IMR-90 (cell line): ENCODE measurements around the gene MLLT3. TPM values are rescaled to one million over a fixed set of nuclear protein-coding genes. Genes with fewer than 3 reads are reported as not detected.
A peak's percentile ranks its signal among the peaks of the same experiment; 100 is the strongest.
"Not testable (repeated sequence)": the region's sequence is repeated elsewhere in the genome, so short reads cannot be mapped to it uniquely, and the experiment has no call there.

Source experiments
- ATAC-seq: fragments of 200-7000 bp; cut with Tn5 transposase; 2 replicates; pipeline ENCODE4 v1.9.1; 2020; ENCODE audit warnings: low read depth, mild to moderate bottlenecking, moderate library complexity
- BruUV-seq: library from RNA; stranded (reverse); fragments of 400-500 nt; replicated peaks from 2 replicates; lab custom pipeline; 2021; lab: Mats Ljungman, UMichigan
- CTCF ChIA-PET: fragments of 300-600 bp; formaldehyde crosslinking; extraction: SDS; loops from one replicate; lab custom pipeline; 2021; ENCODE audit warnings: antibody characterized with exemption; lab: Yijun Ruan, JAX
- POLR2A ChIA-PET: fragments of 300-600 bp; sonication (Branson Sonifier 250); formaldehyde crosslinking; loops from one replicate; lab custom pipeline; 2022; ENCODE audit warnings: antibody characterized with exemption; ENCODE audit not compliant: unreplicated experiment; lab: Charles Lee
- DNase-seq: peaks from one replicate; pipeline ENCODE4 v3.0.0; 2013
- H2AFZ ChIP-seq: replicated peaks from 2 replicates; pipeline ENCODE3; 2013; ENCODE audit warnings: low read length, mild to moderate bottlenecking; ENCODE audit not compliant: poor library complexity
- H2AK5ac ChIP-seq: 2 replicates; pipeline ENCODE4 v1.6.1; 2013; ENCODE audit warnings: low read depth, low read length, inconsistent platforms
- H2AK9ac ChIP-seq: replicated peaks from 2 replicates; pipeline ENCODE3; 2013; ENCODE audit warnings: mild to moderate bottlenecking, low read depth, low read length, moderate library complexity; ENCODE audit not compliant: poor library complexity
- H2BK120ac ChIP-seq: 2 replicates; pipeline ENCODE4 v1.6.1; 2013; ENCODE audit warnings: low read depth, low read length, inconsistent platforms
- H2BK15ac ChIP-seq: 3 replicates; pipeline ENCODE4 v1.6.1; 2013; ENCODE audit warnings: low read depth, low read length, inconsistent platforms
- H2BK20ac ChIP-seq: 2 replicates; pipeline ENCODE4 v1.6.1; 2013; ENCODE audit warnings: low read depth, mild to moderate bottlenecking, inconsistent platforms, low read length, moderate library complexity
- H2BK5ac ChIP-seq: 2 replicates; pipeline ENCODE4 v1.6.1; 2013; ENCODE audit warnings: mild to moderate bottlenecking, low read depth, low read length, inconsistent platforms; ENCODE audit not compliant: poor library complexity, severe bottlenecking
- H3K14ac ChIP-seq: replicated peaks from 2 replicates; pipeline ENCODE4 v1.6.1; 2013; ENCODE audit warnings: low read depth, low read length, inconsistent platforms
- H3K18ac ChIP-seq: 2 replicates; pipeline ENCODE4 v1.6.1; 2013; ENCODE audit warnings: low read depth, low read length, control low read depth
- H3K23ac ChIP-seq: 2 replicates; pipeline ENCODE4 v1.6.1; 2013; ENCODE audit warnings: low read depth, low read length, inconsistent platforms
- H3K27ac ChIP-seq: 2 replicates; pipeline ENCODE4 v1.5.1; 2013; ENCODE audit warnings: mild to moderate bottlenecking, control low read depth, low read length; ENCODE audit not compliant: insufficient read depth
- H3K27me3 ChIP-seq: 2 replicates; pipeline ENCODE4 v1.6.1; 2013; ENCODE audit warnings: low read length; ENCODE audit not compliant: control insufficient read depth, insufficient read depth
- H3K36me3 ChIP-seq: 2 replicates; pipeline ENCODE4 v1.6.1; 2013; ENCODE audit warnings: low read length, mixed read lengths; ENCODE audit not compliant: control insufficient read depth, insufficient read depth
- H3K4ac ChIP-seq: 2 replicates; pipeline ENCODE4 v1.6.1; 2013; ENCODE audit warnings: low read depth, low read length, inconsistent platforms
- H3K4me1 ChIP-seq: 2 replicates; pipeline ENCODE4 v1.6.1; 2013; ENCODE audit warnings: low read length, mixed read lengths; ENCODE audit not compliant: control insufficient read depth, insufficient read depth
- H3K4me2 ChIP-seq: 2 replicates; pipeline ENCODE4 v1.6.1; 2013; ENCODE audit warnings: low read depth, mild to moderate bottlenecking, control low read depth, low read length, moderate library complexity
- H3K4me3 ChIP-seq: 2 replicates; pipeline ENCODE4 v1.5.1; 2013; ENCODE audit warnings: low read depth, mild to moderate bottlenecking, control low read depth, low read length, moderate library complexity; ENCODE audit not compliant: insufficient read depth
- H3K56ac ChIP-seq: 2 replicates; pipeline ENCODE4 v1.6.1; 2013; ENCODE audit warnings: low read length, inconsistent platforms; ENCODE audit not compliant: insufficient read depth; ENCODE audit errors: extremely low read depth
- H3K79me1 ChIP-seq, 2 experiments: 2 replicates each; pipeline ENCODE4 v1.6.1; 2013; ENCODE audit warnings: low read length in 2 of 2, inconsistent platforms in 1 of 2, low read depth in 1 of 2
- H3K9ac ChIP-seq: 2 replicates; pipeline ENCODE4 v1.6.1; 2013; ENCODE audit warnings: low read depth, low read length, control low read depth
- H3K9me1 ChIP-seq: 2 replicates; pipeline ENCODE4 v1.6.1; 2013; ENCODE audit warnings: low read length, inconsistent platforms; ENCODE audit not compliant: insufficient read depth
- H3K9me3 ChIP-seq: 2 replicates; pipeline ENCODE4 v1.6.1; 2013; ENCODE audit warnings: low read length; ENCODE audit not compliant: control insufficient read depth, insufficient read depth
- H4K20me1 ChIP-seq: 2 replicates; pipeline ENCODE4 v1.6.1; 2013; ENCODE audit warnings: low read length, inconsistent platforms; ENCODE audit not compliant: insufficient read depth
- H4K5ac ChIP-seq: 2 replicates; pipeline ENCODE4 v1.6.1; 2013; ENCODE audit warnings: mild to moderate bottlenecking, low read depth, low read length, control low read depth
- H4K8ac ChIP-seq, 2 experiments: 2 replicates each; pipeline ENCODE4 v1.6.1; 2013; ENCODE audit warnings: low read depth in 2 of 2, low read length in 2 of 2, control low read depth in 1 of 2, inconsistent platforms in 1 of 2
- H4K91ac ChIP-seq: 2 replicates; pipeline ENCODE4 v1.6.1; 2013; ENCODE audit warnings: low read depth, low read length, inconsistent platforms; ENCODE audit not compliant: insufficient read depth
- WGBS, 2 experiments: methylation state at CpG; one replicate each; pipeline versions ENCODE4 v1.1.5 to v1.1.7; 2013; ENCODE audit warnings: missing lambda C conversion rate in 2 of 2; ENCODE audit not compliant: insufficient read length in 1 of 2; ENCODE audit errors: extremely low coverage in 2 of 2; 5-methylcytosine and 5-hydroxymethylcytosine counted together
- dilution Hi-C: fragments of 300-500 bp; cut with HindIII; formaldehyde crosslinking; loops from one replicate; pipeline ENCODE4 v1.14.3; 2018; ENCODE audit warnings: low sequenced_read_pairs; ENCODE audit not compliant: unreplicated experiment
- in situ Hi-C: fragments of 300-500 bp; cut with MboI; formaldehyde crosslinking; loops from 3 replicates; pipeline ENCODE4 v1.14.3; 2019; ENCODE audit warnings: low sequenced_read_pairs, inconsistent platforms, mixed read lengths
- intact Hi-C: fragments of 100-400 bp; cut with micrococcal nuclease; formaldehyde crosslinking; loops from 2 replicates; pipeline ENCODE4 v1.10.0; 2022
- polyA plus RNA-seq, 3 experiments: library from polyadenylated mRNA; depleted of rRNA; stranded (reverse); fragments of >200 nt; gene quantifications; 2 replicates each; pipeline ENCODE4 v1.2.3, GENCODE V29; 2012; ENCODE audit warnings: low replicate concordance in 1 of 3
- total RNA-seq: library from RNA; depleted of rRNA; stranded (reverse); fragments of >200 nt; gene quantifications from 2 replicates; pipeline ENCODE4 v1.2.3, GENCODE V29; 2012

The MLLT3 gene
- total and polyA plus RNA-seq, 2 of the 4 experiments (the other 2 are of a cell fraction) = 10.4 to 21.1 TPM

GRCh38 chr9:20658246-20658667, 36.0 kb upstream of the MLLT3 start:
- H3K14ac ChIP-seq, H3K9ac ChIP-seq, H2BK15ac ChIP-seq, H3K9me3 ChIP-seq, H2AK5ac ChIP-seq, H3K4me1 ChIP-seq, ATAC-seq, H3K9me1 ChIP-seq, H3K27ac ChIP-seq, dilution Hi-C loops, H4K5ac ChIP-seq, BruUV-seq, H3K56ac ChIP-seq, H2BK20ac ChIP-seq, in situ Hi-C loops, H4K20me1 ChIP-seq, H2AFZ ChIP-seq, H2AK9ac ChIP-seq, DNase-seq, H2BK5ac ChIP-seq, H3K4ac ChIP-seq, H3K36me3 ChIP-seq, H3K27me3 ChIP-seq, H3K23ac ChIP-seq, H4K91ac ChIP-seq, H3K79me1 ChIP-seq, intact Hi-C loops: not testable (repeated sequence)
- Histone ChIP-seq H2BK120ac (0 out of 2 replicates have a peak overlapping the region, but pooled peaks have one; percentile 23), H3K4me3 (peak overlapping the region; percentile 61), H3K18ac (0 out of 2 replicates have a peak overlapping the region, but pooled peaks have one; percentile 23), H4K8ac (peak overlapping the region; percentile 31 to 82; a peak in 2 of 4 replicates), H3K4me2 (peak overlapping the region; percentile 78)
- ChIA-PET CTCF (interaction anchor here (0.6 kb wide), 1 partner anchor 77 kb away, joined by 4 read pairs; no protein-coding TSS in a partner anchor), POLR2A (interaction anchor here (0.6 to 1.0 kb wide), 2 partner anchors 36 to 412 kb away, joined by 4 to 16 read pairs; partner anchors contain the start of gene MLLT3)
- WGBS, 2 experiments = no CpG with 5 or more reads among the region's 27 CpGs
